T-cell (primary cell): Measurements from ENCODE around the gene MLXIP. TPM values are rescaled to one million over a fixed set of nuclear protein-coding genes. Genes with fewer than 3 reads are reported as not detected.
"Not testable (repeated sequence)": the region's sequence is repeated elsewhere in the genome, so short reads cannot be mapped to it uniquely, and the experiment has no call there.

Experiments
- ATAC-seq, 4 experiments: fragments of 200-7000 bp in 3 of 4; fragments of 150-1000 bp in 1 of 4; cut with Tn5 transposase; replicated peaks in 1 of 4; 1 replicate in 3 of 4; 2 replicates in 1 of 4; pipeline ENCODE4 v1.10.0; 2021; ENCODE audit warnings: moderate library complexity in 3 of 4, mild to moderate bottlenecking in 2 of 4, moderate number of reproducible peaks in 1 of 4
- CTCF ChIA-PET, 2 donors: fragments of 300-600 bp; sonication (Branson Sonifier 250); formaldehyde crosslinking; loops; one replicate each; lab custom pipeline; 2022; ENCODE audit warnings: antibody characterized with exemption in 2 of 2; lab: Charles Lee
- POLR2A ChIA-PET, 2 donors: fragments of 300-600 bp; sonication (Branson Sonifier 250); formaldehyde crosslinking; loops; one replicate each; lab custom pipeline; 2022; ENCODE audit warnings: antibody characterized with exemption in 2 of 2; lab: Charles Lee
- DNase-seq, 35 experiments: peaks; one replicate each; pipeline versions ENCODE4 v3.0.0 to v3.0.0-alpha.2; 2013 to 2023
- H3K27ac ChIP-seq: one replicate; pipeline ENCODE4 v1.5.1; 2013; ENCODE audit warnings: low read length
- H3K27me3 ChIP-seq, 2 experiments: replicated peaks in 1 of 2; 1 replicate in 1 of 2; 2 replicates in 1 of 2; pipeline versions ENCODE4 v1.6.1 to v1.7.0; 2013; ENCODE audit warnings: low read length in 1 of 2, mixed read lengths in 1 of 2; ENCODE audit not compliant: control insufficient read depth in 2 of 2, insufficient read depth in 2 of 2; ENCODE audit errors: extremely low read depth in 1 of 2
- H3K36me3 ChIP-seq, 2 donors: 1 replicate in 1 of 2; 2 replicates in 1 of 2; pipeline versions ENCODE4 v1.6.1 to v1.7.0; 2013; ENCODE audit warnings: low read length in 1 of 2; ENCODE audit not compliant: control insufficient read depth in 2 of 2, insufficient read depth in 1 of 2; ENCODE audit errors: extremely low read depth in 1 of 2
- H3K4me1 ChIP-seq, 2 experiments: 1 replicate in 1 of 2; 2 replicates in 1 of 2; pipeline versions ENCODE4 v1.6.1 to v1.7.0; 2013; ENCODE audit warnings: low read length in 2 of 2, mixed read lengths in 1 of 2; ENCODE audit not compliant: insufficient read depth in 2 of 2, control insufficient read depth in 1 of 2; ENCODE audit errors: extremely low read depth in 1 of 2
- H3K4me3 ChIP-seq, 2 donors: 1 replicate in 1 of 2; 2 replicates in 1 of 2; pipeline versions ENCODE4 v1.5.1 to v1.7.0; 2013; ENCODE audit warnings: mild to moderate bottlenecking in 2 of 2, low read length in 1 of 2, moderate library complexity in 1 of 2; ENCODE audit not compliant: control insufficient read depth in 1 of 2; ENCODE audit errors: extremely low read depth in 1 of 2
- H3K9me3 ChIP-seq: 2 replicates; pipeline ENCODE4 v1.7.0; 2013
- H3K27ac Mint-ChIP-seq, 2 donors: one replicate each; pipeline ENCODE4 v1.8.0; 2020 to 2021; ENCODE audit warnings: mild to moderate bottlenecking in 2 of 2, mixed read lengths in 2 of 2
- H3K27me3 Mint-ChIP-seq, 2 donors: one replicate each; pipeline ENCODE4 v1.8.0; 2021 to 2022; ENCODE audit warnings: mixed read lengths in 2 of 2
- H3K36me3 Mint-ChIP-seq: one replicate; pipeline ENCODE4 v1.8.0; 2021; ENCODE audit warnings: mixed read lengths
- H3K4me1 Mint-ChIP-seq, 3 donors: one replicate each; pipeline ENCODE4 v1.8.0; 2020 to 2022; ENCODE audit warnings: mixed read lengths in 3 of 3, mild to moderate bottlenecking in 1 of 3
- H3K4me3 Mint-ChIP-seq, 3 donors: one replicate each; pipeline ENCODE4 v1.8.0; 2020 to 2022; ENCODE audit warnings: mild to moderate bottlenecking in 3 of 3, mixed read lengths in 3 of 3, moderate library complexity in 3 of 3
- H3K9me3 Mint-ChIP-seq, 3 donors: one replicate each; pipeline ENCODE4 v1.8.0; 2020 to 2022; ENCODE audit warnings: mixed read lengths in 3 of 3
- WGBS: methylation state at CpG from one replicate; pipeline ENCODE4 v1.1.5; 2013; ENCODE audit warnings: missing lambda C conversion rate; ENCODE audit not compliant: insufficient coverage; 5-methylcytosine and 5-hydroxymethylcytosine counted together
- total RNA-seq, 35 experiments: library from RNA in 6 of 35; stranded (reverse) in 6 of 35; fragments of 120-200 nt in 1 of 35; gene quantifications; one replicate each; pipeline versions ENCODE4 v1.2.1 to v1.2.4 and lab custom pipeline; 2013 to 2026

MLXIP gene
- total RNA-seq, 5 donors from 2014 or later (not counting 1 experiment from before 2014, with no cell fraction given) = 87.9 to 113 (median 98.3) TPM

DNA sequence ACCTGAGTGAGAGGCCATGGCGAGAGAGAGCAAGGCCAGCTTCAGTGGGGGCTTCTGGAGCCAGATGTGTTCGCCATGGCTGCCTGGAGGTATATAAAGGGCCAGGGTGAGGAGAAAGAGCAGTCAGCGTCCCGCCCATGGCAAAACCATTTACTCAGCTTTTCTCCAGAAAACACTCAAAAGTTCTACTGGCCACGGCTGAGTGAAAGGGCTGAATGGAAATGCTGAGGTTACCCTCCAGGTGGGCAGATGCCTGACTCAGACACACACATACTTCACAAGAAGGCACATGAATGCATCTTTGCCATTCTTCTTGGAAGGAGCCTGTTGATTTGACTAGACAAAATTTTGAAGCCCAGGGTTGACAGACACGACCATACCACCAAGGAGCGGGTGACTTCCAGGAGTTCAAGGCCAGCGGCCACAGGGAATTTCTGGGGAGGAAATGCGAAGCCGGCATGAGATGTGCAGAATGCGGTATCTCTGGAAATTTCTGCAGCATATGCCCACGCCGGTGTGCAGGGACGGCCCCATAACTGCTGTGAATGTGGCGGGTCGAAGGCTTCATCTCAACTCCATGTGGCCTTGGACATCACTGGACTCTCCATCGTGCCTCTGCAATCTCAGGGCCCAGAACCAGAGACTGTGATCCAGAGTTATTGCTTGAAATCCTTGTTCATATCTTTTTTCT, 95.7 kb downstream of the MLXIP start, which contains the start of gene IL31:
TSS of gene IL31 (minus strand) at position 67 of the 691 bp plus-strand sequence. CDS start at position 18, 49 bp downstream.
- no peak within 1 kb of the TSS for H3K4me3 Mint-ChIP-seq
- Histone ChIP-seq H3K4me3 (no peak within 1 kb of the TSS), H3K27ac (no peak within 1 kb of the TSS), H3K27me3 (peaks cover 0 to 15% of the 10 kb centered on the region in 2 experiments), H3K4me1 (no peaks in the 10 kb centered on the region), H3K9me3 (no peaks in the 10 kb centered on the region), H3K36me3 (no peaks in the 10 kb centered on the region)
- no peaks in the 10 kb centered on the region for H3K36me3 Mint-ChIP-seq
- ChIA-PET POLR2A (no interaction called here), CTCF (no interaction called here)
- H3K27ac Mint-ChIP-seq = no peak within 1 kb of the TSS
- ATAC-seq (no peak), DNase-seq (no peak)
- no peaks in the 10 kb centered on the region for H3K9me3 Mint-ChIP-seq
- 85% methylated on average over 13 of the region's 17 CpGs for WGBS
- H3K27me3 Mint-ChIP-seq = peaks cover 0 to 6% of the 10 kb centered on the region in 2 donors
- no peaks in the 10 kb centered on the region for H3K4me1 Mint-ChIP-seq

DNA sequence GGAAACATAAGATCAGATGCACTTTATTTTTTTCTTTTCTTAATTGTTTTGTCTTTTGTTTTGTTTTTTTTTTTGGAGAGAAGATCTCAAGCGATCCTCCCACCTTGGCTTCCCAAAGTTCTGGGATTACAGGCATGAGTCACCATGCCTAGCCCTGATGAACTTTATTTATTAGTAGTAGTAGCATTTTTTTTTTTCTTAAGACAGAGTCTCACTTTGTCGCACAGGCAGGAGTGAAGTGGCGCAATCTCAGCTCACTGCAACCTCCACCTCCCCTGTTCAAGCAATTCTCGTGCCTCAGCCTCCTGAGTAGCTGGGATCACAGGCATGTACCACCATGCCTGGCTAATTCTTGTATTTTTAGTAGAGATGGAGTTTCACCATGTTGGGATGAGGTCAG, 97.9 kb downstream of the MLXIP start:
- H3K36me3 ChIP-seq, H3K36me3 Mint-ChIP-seq, H3K27me3 Mint-ChIP-seq, H3K27ac ChIP-seq, H3K27me3 ChIP-seq, CTCF ChIA-PET, H3K27ac Mint-ChIP-seq, H3K9me3 Mint-ChIP-seq, POLR2A ChIA-PET, H3K4me3 ChIP-seq, H3K9me3 ChIP-seq, H3K4me1 ChIP-seq, H3K4me1 Mint-ChIP-seq, ATAC-seq, DNase-seq, H3K4me3 Mint-ChIP-seq: not testable (repeated sequence)
- no CpG with 5 or more reads among the region's 4 CpGs for WGBS

DNA sequence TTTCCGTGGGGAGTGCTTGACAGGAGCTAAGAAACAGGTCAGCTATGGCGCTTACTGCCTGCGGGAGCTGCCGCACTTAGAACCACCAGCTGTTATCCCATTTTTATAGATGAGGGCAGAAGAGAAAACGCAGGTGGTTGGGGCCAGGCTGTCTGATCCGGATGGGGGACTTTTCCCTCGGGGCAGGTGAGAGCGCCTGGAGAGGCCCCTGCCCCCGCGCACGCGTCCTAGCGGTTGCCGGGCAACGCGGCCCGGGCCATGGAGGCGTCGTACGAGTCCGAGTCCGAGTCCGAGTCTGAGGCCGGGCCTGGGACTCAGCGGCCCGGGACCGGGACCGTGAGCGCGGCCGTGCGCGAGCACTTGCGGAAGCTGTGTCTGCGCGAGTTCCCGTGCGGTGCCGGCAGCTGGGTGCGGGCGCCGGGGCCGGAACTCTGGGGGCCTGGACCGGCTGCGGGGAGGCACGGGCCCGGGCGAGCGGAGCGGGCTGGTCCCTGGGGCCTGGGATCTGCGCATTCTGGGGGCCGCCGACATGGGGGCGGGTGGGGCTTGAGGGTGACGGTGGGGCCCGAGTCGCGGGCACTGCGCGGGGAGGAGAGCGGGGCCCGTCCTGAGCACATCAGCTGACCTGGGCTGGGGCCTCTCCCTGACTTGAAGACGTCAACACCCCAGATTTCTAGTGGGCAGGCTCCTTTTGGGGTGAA, 104.5 kb downstream of the MLXIP start, which contains the start of gene LRRC43:
TSS of gene LRRC43 (plus strand) at position 237 of the 701 bp plus-strand sequence. CDS start at position 259, 22 bp downstream.
- H3K9me3 Mint-ChIP-seq = no peaks in the 10 kb centered on the region
- no peaks in the 10 kb centered on the region for H3K9me3 ChIP-seq
- POLR2A ChIA-PET = interaction anchor here in 1 of 2 donors (0.6 kb wide), 3 partner anchors 31 to 1028 kb away, joined by 3 to 9 read pairs (median 4); no protein-coding TSS in a partner anchor
- H3K27me3 ChIP-seq = peaks cover 0 to 22% of the 10 kb centered on the region in 2 experiments
- H3K4me3 ChIP-seq = peak within 1 kb of the TSS; percentile 43 to 74
- H3K4me1 Mint-ChIP-seq = peaks cover 6 to 9% (median 8%) of the 10 kb centered on the region in 3 donors
- no peaks in the 10 kb centered on the region for H3K36me3 Mint-ChIP-seq
- H3K27ac Mint-ChIP-seq = no peak within 1 kb of the TSS
- DNase-seq (peak in 21 of 35 experiments; percentile 21 to 56 (median 35)), ATAC-seq (peak; percentile 79 to 86 (median 83))
- peak within 1 kb of the TSS; percentile 74 to 82 (median 77) for H3K4me3 Mint-ChIP-seq
- H3K36me3 ChIP-seq = no peaks in the 10 kb centered on the region
- H3K4me1 ChIP-seq = peaks cover 0 to 10% of the 10 kb centered on the region in 2 experiments
- CTCF ChIA-PET = no interaction called here
- H3K27me3 Mint-ChIP-seq = peaks cover 11 to 14% of the 10 kb centered on the region in 2 donors
- no peak within 1 kb of the TSS for H3K27ac ChIP-seq
- 6% methylated on average over 62 of the region's 63 CpGs for WGBS

DNA sequence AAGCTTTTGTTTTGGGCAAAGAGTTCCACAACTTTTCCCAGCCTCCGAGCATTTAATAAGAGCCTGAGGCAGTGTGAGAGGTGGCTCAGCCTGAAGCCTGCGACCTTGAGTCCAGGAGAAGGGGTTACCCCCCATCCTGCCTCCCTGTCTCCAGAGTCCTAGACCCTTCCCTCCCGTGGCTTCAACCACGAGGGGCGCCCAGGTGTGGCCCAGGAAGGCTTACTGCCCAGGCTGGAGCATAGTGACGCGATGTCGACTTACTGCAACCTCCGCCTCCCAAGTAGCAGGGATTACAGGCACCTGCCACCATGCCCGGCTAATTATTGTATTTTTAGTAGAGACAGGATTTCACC, 105.0 kb downstream of the MLXIP start:
- peak overlapping the region; percentile 62 to 77 (median 74) for H3K4me3 Mint-ChIP-seq
- WGBS = 92% methylated on average over 2 of the region's 10 CpGs
- no peaks in the 10 kb centered on the region for H3K36me3 ChIP-seq
- POLR2A ChIA-PET = interaction anchor here in 1 of 2 donors (0.6 kb wide), 1 partner anchor 1027 kb away, joined by 9 read pairs; no protein-coding TSS in a partner anchor
- peaks cover 11 to 14% of the 10 kb centered on the region in 2 donors for H3K27me3 Mint-ChIP-seq
- H3K4me1 ChIP-seq = peaks cover 0 to 10% of the 10 kb centered on the region in 2 experiments
- peaks cover 0 to 22% of the 10 kb centered on the region in 2 experiments for H3K27me3 ChIP-seq
- no peak overlapping the region for H3K27ac Mint-ChIP-seq
- CTCF ChIA-PET = no interaction called here
- no peaks in the 10 kb centered on the region for H3K36me3 Mint-ChIP-seq
- no peak for DNase-seq
- H3K4me3 ChIP-seq = peak overlapping the region in 1 of 2 donors; percentile 47
- H3K9me3 Mint-ChIP-seq = no peaks in the 10 kb centered on the region
- H3K27ac ChIP-seq = no peak overlapping the region
- ATAC-seq = peak in 1 of 4 experiments; percentile 3
- H3K4me1 Mint-ChIP-seq = peaks cover 6 to 9% (median 8%) of the 10 kb centered on the region in 3 donors
- H3K9me3 ChIP-seq = no peaks in the 10 kb centered on the region

GRCh38 chr12:122184517-122184916, 106.0 kb downstream of the MLXIP start:
- POLR2A ChIA-PET = no interaction called here
- no peaks in the 10 kb centered on the region for H3K9me3 ChIP-seq
- DNase-seq (peak in 1 of 35 experiments; percentile 25), ATAC-seq (no peak)
- peak overlapping the region; percentile 51 to 77 (median 74) for H3K4me3 Mint-ChIP-seq
- H3K4me3 ChIP-seq = no peak overlapping the region
- peaks cover 0 to 22% of the 10 kb centered on the region in 2 experiments for H3K27me3 ChIP-seq
- no peak overlapping the region for H3K27ac ChIP-seq
- no peaks in the 10 kb centered on the region for H3K9me3 Mint-ChIP-seq
- H3K4me1 ChIP-seq = peaks cover 0 to 10% of the 10 kb centered on the region in 2 experiments
- no peaks in the 10 kb centered on the region for H3K36me3 ChIP-seq
- CTCF ChIA-PET = no interaction called here
- WGBS = 64% methylated on average over 8 of the region's 18 CpGs
- no peak overlapping the region for H3K27ac Mint-ChIP-seq
- peaks cover 11 to 14% of the 10 kb centered on the region in 2 donors for H3K27me3 Mint-ChIP-seq
- H3K36me3 Mint-ChIP-seq = no peaks in the 10 kb centered on the region
- H3K4me1 Mint-ChIP-seq = peaks cover 6 to 9% (median 8%) of the 10 kb centered on the region in 3 donors

- peaks cover 6 to 9% (median 8%) of the 10 kb centered on the region in 3 donors for H3K4me1 Mint-ChIP-seq
- ATAC-seq (no peak), DNase-seq (no peak)
- Histone ChIP-seq H3K27ac (no peak overlapping the region), H3K36me3 (no peaks in the 10 kb centered on the region), H3K27me3 (peaks cover 0 to 24% of the 10 kb centered on the region in 2 experiments), H3K4me1 (peaks cover 0 to 10% of the 10 kb centered on the region in 2 experiments), H3K4me3 (no peak overlapping the region), H3K9me3 (no peaks in the 10 kb centered on the region)
- ChIA-PET POLR2A (no interaction called here), CTCF (no interaction called here)
- peak overlapping the region in 1 of 3 donors; percentile 77 for H3K4me3 Mint-ChIP-seq
- H3K27me3 Mint-ChIP-seq = peaks cover 11 to 14% of the 10 kb centered on the region in 2 donors
- no peaks in the 10 kb centered on the region for H3K9me3 Mint-ChIP-seq
- WGBS = 100% methylated on average over 3 of the region's 7 CpGs
- no peak overlapping the region for H3K27ac Mint-ChIP-seq
- H3K36me3 Mint-ChIP-seq = no peaks in the 10 kb centered on the region
Observed at GRCh38 chr12:122185079-122185478, 106.5 kb downstream of the MLXIP start.
